WTC11 (cell line): ENCODE measurements around the gene PPFIBP1. TPM values are rescaled to one million over a fixed set of nuclear protein-coding genes. Genes with fewer than 3 reads are reported as not detected.

ENCODE experiments used
- ATAC-seq: fragments of 200-7000 bp; cut with Tn5 transposase; 2 replicates; pipeline ENCODE4 v1.10.0; 2021; ENCODE audit warnings: mild to moderate bottlenecking, moderate library complexity
- CTCF ChIA-PET: fragments of 300-600 bp; sonication (Branson Sonifier 250); formaldehyde crosslinking; loops from one replicate; lab custom pipeline; 2021; ENCODE audit warnings: antibody characterized with exemption; lab: Charles Lee
- POLR2A ChIA-PET: fragments of 350-600 bp; sonication (Branson Sonifier 250); formaldehyde crosslinking; loops from one replicate; lab custom pipeline; 2021; ENCODE audit warnings: antibody characterized with exemption; lab: Charles Lee
- DNase-seq: peaks from one replicate; pipeline ENCODE4 v3.0.0; 2021; ENCODE audit warnings: low spot score
- H3K27ac Mint-ChIP-seq: 2 replicates; pipeline ENCODE4 v1.8.0; 2021; ENCODE audit warnings: mixed read lengths
- H3K27me3 Mint-ChIP-seq: 2 replicates; pipeline ENCODE4 v1.8.0; 2021; ENCODE audit warnings: low read depth, mild to moderate bottlenecking, moderate library complexity, mixed read lengths
- H3K36me3 Mint-ChIP-seq: 2 replicates; pipeline ENCODE4 v1.8.0; 2021; ENCODE audit warnings: mixed read lengths
- H3K4me1 Mint-ChIP-seq: 2 replicates; pipeline ENCODE4 v1.8.0; 2022; ENCODE audit warnings: mixed read lengths
- H3K4me3 Mint-ChIP-seq: 2 replicates; pipeline ENCODE4 v1.8.0; 2021; ENCODE audit warnings: mild to moderate bottlenecking, moderate library complexity, mixed read lengths
- H3K9me3 Mint-ChIP-seq: 2 replicates; pipeline ENCODE4 v1.8.0; 2021; ENCODE audit warnings: mixed read lengths
- ATF6 ChIP-seq: sonication (generic); formaldehyde crosslinking; IDR thresholded peaks from 2 replicates; pipeline ENCODE4 v1.8.1; 2023; ENCODE audit warnings: mild to moderate bottlenecking, missing genetic modification reagents
- CREM ChIP-seq: sonication (generic); formaldehyde crosslinking; IDR thresholded peaks from 2 replicates; pipeline ENCODE4 v1.8.1; 2022; ENCODE audit warnings: mild to moderate bottlenecking, missing genetic modification reagents, moderate library complexity
- CTCF ChIP-seq: fragments of 200-600 bp; IDR thresholded peaks from 2 replicates; pipeline ENCODE4 v1.8.0; 2022; ENCODE audit warnings: antibody characterized with exemption
- ELF4 ChIP-seq: sonication (generic); formaldehyde crosslinking; IDR thresholded peaks from 2 replicates; pipeline ENCODE4 v1.8.1; 2022; ENCODE audit warnings: low read depth, mild to moderate bottlenecking, moderate library complexity, missing genetic modification reagents
- EMX1 ChIP-seq: fragments of 250-450 bp; sonication (Bioruptor Pico); IDR thresholded peaks from 2 replicates; pipeline ENCODE4 v1.8.0; 2021; ENCODE audit warnings: mild to moderate bottlenecking
- ESRRA ChIP-seq: sonication (generic); formaldehyde crosslinking; IDR thresholded peaks from 2 replicates; pipeline ENCODE4 v1.8.1; 2022; ENCODE audit warnings: mild to moderate bottlenecking, missing genetic modification reagents, borderline replicate concordance
- ETV6 ChIP-seq: sonication (generic); formaldehyde crosslinking; IDR thresholded peaks from 2 replicates; pipeline ENCODE4 v1.8.1; 2022; ENCODE audit warnings: mild to moderate bottlenecking, missing genetic modification reagents
- FOXP1 ChIP-seq: sonication (generic); formaldehyde crosslinking; IDR thresholded peaks from 2 replicates; pipeline ENCODE4 v1.8.0; 2022; ENCODE audit warnings: missing genetic modification reagents, mild to moderate bottlenecking, moderate library complexity, borderline replicate concordance
- IRF2 ChIP-seq: sonication (generic); formaldehyde crosslinking; IDR thresholded peaks from 2 replicates; pipeline ENCODE4 v1.8.0; 2022; ENCODE audit warnings: low read depth, missing genetic modification reagents, borderline replicate concordance
- JAZF1 ChIP-seq: fragments of 250-450 bp; sonication (Bioruptor Pico); IDR thresholded peaks from 2 replicates; pipeline ENCODE4 v1.9.0; 2021; ENCODE audit warnings: moderate library complexity, mild to moderate bottlenecking, inconsistent platforms
- KAT7 ChIP-seq: sonication (generic); formaldehyde crosslinking; IDR thresholded peaks from 2 replicates; pipeline ENCODE4 v1.8.1; 2023; ENCODE audit warnings: missing genetic modification reagents, mild to moderate bottlenecking, borderline replicate concordance
- NFE2L1 ChIP-seq: sonication (generic); formaldehyde crosslinking; IDR thresholded peaks from 2 replicates; pipeline ENCODE4 v1.8.1; 2023; ENCODE audit warnings: missing genetic modification reagents
- PREB ChIP-seq: sonication (generic); formaldehyde crosslinking; IDR thresholded peaks from 2 replicates; pipeline ENCODE4 v1.8.1; 2022; ENCODE audit warnings: mild to moderate bottlenecking, missing genetic modification reagents, moderate library complexity, borderline replicate concordance
- RELA ChIP-seq: sonication (generic); formaldehyde crosslinking; IDR thresholded peaks from 2 replicates; pipeline ENCODE4 v1.8.1; 2022; ENCODE audit warnings: missing genetic modification reagents, mild to moderate bottlenecking, borderline replicate concordance
- TEAD4 ChIP-seq: sonication (generic); formaldehyde crosslinking; IDR thresholded peaks from 2 replicates; pipeline ENCODE4 v1.8.0; 2022; ENCODE audit warnings: mild to moderate bottlenecking, missing genetic modification reagents
- ZNF671 ChIP-seq: fragments of 250-450 bp; sonication (Bioruptor Pico); IDR thresholded peaks from 2 replicates; pipeline ENCODE4 v1.8.0; 2021; ENCODE audit warnings: mild to moderate bottlenecking
- total RNA-seq: library from RNA; stranded (reverse); gene quantifications from 3 replicates; pipeline ENCODE4 v1.2.3, GENCODE V29; 2021
- TF ChIP-seq, protein P1 (sequence below): sonication (generic); formaldehyde crosslinking; IDR thresholded peaks from 2 replicates; pipeline ENCODE4 v1.8.0; 2022; ENCODE audit warnings: mild to moderate bottlenecking, missing genetic modification reagents
- TF ChIP-seq, protein P2 (sequence below): sonication (generic); formaldehyde crosslinking; conservative IDR thresholded peaks from 2 replicates; pipeline ENCODE4 v1.8.1; 2022; ENCODE audit warnings: mild to moderate bottlenecking, missing genetic modification reagents
- TF ChIP-seq, protein P3 (sequence below): fragments of 250-450 bp; sonication (Bioruptor Pico); IDR thresholded peaks from 2 replicates; pipeline ENCODE4 v1.9.0; 2021; ENCODE audit warnings: mild to moderate bottlenecking, borderline replicate concordance
- TF ChIP-seq, protein P4 (sequence below): sonication (generic); formaldehyde crosslinking; IDR thresholded peaks from 2 replicates; pipeline ENCODE4 v1.8.1; 2022; ENCODE audit warnings: missing genetic modification reagents, borderline replicate concordance
- TF ChIP-seq, protein P5 (sequence below): sonication (generic); formaldehyde crosslinking; IDR thresholded peaks from 2 replicates; pipeline ENCODE4 v1.8.0; 2023; ENCODE audit warnings: missing genetic modification reagents
- TF ChIP-seq, protein P6 (sequence below): sonication (generic); formaldehyde crosslinking; IDR thresholded peaks from 2 replicates; pipeline ENCODE4 v1.8.1; 2022; ENCODE audit warnings: mild to moderate bottlenecking, moderate library complexity, missing genetic modification reagents

PPFIBP1 gene
- total RNA-seq, 1 experiment from 2014 or later, result 27.7 TPM

GRCh38 chr12:27673101-27673718, 149.2 kb downstream of the PPFIBP1 start (continued):
- TF ChIP-seq, protein P1, sequence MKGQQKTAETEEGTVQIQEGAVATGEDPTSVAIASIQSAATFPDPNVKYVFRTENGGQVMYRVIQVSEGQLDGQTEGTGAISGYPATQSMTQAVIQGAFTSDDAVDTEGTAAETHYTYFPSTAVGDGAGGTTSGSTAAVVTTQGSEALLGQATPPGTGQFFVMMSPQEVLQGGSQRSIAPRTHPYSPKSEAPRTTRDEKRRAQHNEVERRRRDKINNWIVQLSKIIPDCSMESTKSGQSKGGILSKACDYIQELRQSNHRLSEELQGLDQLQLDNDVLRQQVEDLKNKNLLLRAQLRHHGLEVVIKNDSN (CRISPR knock-in tag), result no peak
- TF ChIP-seq ELF4 (CRISPR knock-in tag) (no peak), CTCF (no peak), JAZF1 (CRISPR knock-in tag) (no peak), CREM (CRISPR knock-in tag) (no peak)

DNA sequence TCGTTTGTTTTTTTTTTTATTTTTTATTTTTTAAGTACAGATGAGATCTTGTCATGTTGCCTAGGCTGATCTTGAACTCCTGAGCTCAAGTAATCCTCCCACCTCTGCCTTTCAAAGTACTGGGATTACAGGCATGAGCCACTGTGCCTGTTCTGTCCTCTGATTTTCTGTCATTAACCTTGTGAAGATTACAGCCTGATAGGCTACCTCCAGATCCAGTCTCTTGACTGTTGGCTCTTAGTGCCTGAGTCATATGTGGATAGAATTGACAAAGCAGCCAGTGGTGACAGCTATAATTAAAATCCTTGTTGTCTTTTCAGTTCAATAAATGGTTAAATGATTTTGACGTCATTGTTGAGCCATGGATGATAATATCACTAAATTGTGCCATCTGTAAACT, 151.0 kb downstream of the PPFIBP1 start:
- no peaks in the 10 kb centered on the region for H3K27me3 Mint-ChIP-seq
- no peaks in the 10 kb centered on the region for H3K9me3 Mint-ChIP-seq
- H3K4me1 Mint-ChIP-seq, result no peaks in the 10 kb centered on the region
- ATAC-seq, result no peak
- no peak for DNase-seq
- CTCF ChIA-PET, result interaction anchor here (0.6 kb wide), 1 partner anchor 13 kb away, joined by 3 read pairs; no protein-coding TSS in a partner anchor
- no peak overlapping the region for H3K27ac Mint-ChIP-seq
- TF ChIP-seq IRF2 (CRISPR knock-in tag) (no peak), ZNF671 (CRISPR knock-in tag) (no peak), RELA (CRISPR knock-in tag) (no peak), ESRRA (CRISPR knock-in tag) (no peak), TEAD4 (CRISPR knock-in tag) (no peak), ATF6 (no peak), PREB (no peak), KAT7 (CRISPR knock-in tag) (no peak), ELF4 (CRISPR knock-in tag) (no peak), EMX1 (no peak), NFE2L1 (CRISPR knock-in tag) (no peak), FOXP1 (CRISPR knock-in tag) (no peak), ETV6 (CRISPR knock-in tag) (no peak)
- TF ChIP-seq, protein P2, sequence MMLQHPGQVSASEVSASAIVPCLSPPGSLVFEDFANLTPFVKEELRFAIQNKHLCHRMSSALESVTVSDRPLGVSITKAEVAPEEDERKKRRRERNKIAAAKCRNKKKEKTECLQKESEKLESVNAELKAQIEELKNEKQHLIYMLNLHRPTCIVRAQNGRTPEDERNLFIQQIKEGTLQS (CRISPR knock-in tag), result no peak
- TF ChIP-seq, protein P3, sequence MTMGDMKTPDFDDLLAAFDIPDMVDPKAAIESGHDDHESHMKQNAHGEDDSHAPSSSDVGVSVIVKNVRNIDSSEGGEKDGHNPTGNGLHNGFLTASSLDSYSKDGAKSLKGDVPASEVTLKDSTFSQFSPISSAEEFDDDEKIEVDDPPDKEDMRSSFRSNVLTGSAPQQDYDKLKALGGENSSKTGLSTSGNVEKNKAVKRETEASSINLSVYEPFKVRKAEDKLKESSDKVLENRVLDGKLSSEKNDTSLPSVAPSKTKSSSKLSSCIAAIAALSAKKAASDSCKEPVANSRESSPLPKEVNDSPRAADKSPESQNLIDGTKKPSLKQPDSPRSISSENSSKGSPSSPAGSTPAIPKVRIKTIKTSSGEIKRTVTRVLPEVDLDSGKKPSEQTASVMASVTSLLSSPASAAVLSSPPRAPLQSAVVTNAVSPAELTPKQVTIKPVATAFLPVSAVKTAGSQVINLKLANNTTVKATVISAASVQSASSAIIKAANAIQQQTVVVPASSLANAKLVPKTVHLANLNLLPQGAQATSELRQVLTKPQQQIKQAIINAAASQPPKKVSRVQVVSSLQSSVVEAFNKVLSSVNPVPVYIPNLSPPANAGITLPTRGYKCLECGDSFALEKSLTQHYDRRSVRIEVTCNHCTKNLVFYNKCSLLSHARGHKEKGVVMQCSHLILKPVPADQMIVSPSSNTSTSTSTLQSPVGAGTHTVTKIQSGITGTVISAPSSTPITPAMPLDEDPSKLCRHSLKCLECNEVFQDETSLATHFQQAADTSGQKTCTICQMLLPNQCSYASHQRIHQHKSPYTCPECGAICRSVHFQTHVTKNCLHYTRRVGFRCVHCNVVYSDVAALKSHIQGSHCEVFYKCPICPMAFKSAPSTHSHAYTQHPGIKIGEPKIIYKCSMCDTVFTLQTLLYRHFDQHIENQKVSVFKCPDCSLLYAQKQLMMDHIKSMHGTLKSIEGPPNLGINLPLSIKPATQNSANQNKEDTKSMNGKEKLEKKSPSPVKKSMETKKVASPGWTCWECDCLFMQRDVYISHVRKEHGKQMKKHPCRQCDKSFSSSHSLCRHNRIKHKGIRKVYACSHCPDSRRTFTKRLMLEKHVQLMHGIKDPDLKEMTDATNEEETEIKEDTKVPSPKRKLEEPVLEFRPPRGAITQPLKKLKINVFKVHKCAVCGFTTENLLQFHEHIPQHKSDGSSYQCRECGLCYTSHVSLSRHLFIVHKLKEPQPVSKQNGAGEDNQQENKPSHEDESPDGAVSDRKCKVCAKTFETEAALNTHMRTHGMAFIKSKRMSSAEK (CRISPR knock-in tag), result no peak
- TF ChIP-seq, protein P4, sequence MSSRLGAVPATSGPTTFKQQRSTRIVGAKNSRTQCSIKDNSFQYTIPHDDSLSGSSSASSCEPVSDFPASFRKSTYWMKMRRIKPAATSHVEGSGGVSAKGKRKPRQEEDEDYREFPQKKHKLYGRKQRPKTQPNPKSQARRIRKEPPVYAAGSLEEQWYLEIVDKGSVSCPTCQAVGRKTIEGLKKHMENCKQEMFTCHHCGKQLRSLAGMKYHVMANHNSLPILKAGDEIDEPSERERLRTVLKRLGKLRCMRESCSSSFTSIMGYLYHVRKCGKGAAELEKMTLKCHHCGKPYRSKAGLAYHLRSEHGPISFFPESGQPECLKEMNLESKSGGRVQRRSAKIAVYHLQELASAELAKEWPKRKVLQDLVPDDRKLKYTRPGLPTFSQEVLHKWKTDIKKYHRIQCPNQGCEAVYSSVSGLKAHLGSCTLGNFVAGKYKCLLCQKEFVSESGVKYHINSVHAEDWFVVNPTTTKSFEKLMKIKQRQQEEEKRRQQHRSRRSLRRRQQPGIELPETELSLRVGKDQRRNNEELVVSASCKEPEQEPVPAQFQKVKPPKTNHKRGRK (CRISPR knock-in tag), result no peak
- TF ChIP-seq, protein P5, sequence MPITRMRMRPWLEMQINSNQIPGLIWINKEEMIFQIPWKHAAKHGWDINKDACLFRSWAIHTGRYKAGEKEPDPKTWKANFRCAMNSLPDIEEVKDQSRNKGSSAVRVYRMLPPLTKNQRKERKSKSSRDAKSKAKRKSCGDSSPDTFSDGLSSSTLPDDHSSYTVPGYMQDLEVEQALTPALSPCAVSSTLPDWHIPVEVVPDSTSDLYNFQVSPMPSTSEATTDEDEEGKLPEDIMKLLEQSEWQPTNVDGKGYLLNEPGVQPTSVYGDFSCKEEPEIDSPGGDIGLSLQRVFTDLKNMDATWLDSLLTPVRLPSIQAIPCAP, result no peak
- TF ChIP-seq, protein P6, sequence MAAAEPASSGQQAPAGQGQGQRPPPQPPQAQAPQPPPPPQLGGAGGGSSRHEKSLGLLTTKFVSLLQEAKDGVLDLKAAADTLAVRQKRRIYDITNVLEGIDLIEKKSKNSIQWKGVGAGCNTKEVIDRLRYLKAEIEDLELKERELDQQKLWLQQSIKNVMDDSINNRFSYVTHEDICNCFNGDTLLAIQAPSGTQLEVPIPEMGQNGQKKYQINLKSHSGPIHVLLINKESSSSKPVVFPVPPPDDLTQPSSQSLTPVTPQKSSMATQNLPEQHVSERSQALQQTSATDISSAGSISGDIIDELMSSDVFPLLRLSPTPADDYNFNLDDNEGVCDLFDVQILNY (CRISPR knock-in tag), result no peak
- peaks cover 2% of the 10 kb centered on the region for H3K36me3 Mint-ChIP-seq
- POLR2A ChIA-PET, result interaction anchor here (0.6 kb wide), 2 partner anchors 27 to 80 kb away, joined by 3 to 5 read pairs; no protein-coding TSS in a partner anchor
- H3K4me3 Mint-ChIP-seq, result no peak overlapping the region
